Activated CD8-positive, alpha-beta memory T cell treated with anti-CD3 and anti-CD28 coated beads for 48 hours (primary cell): Measurements from ENCODE around the gene STAT5A.
"Not testable (repeated sequence)": the region's sequence is repeated elsewhere in the genome, so short reads cannot be mapped to it uniquely, and the experiment has no call there.

Experiments
- DNase-seq, 3 experiments: peaks; one replicate each; pipeline ENCODE4 v3.0.0-alpha.2; 2020; ENCODE audit warnings: low read depth in 2 of 3, low spot score in 2 of 3

STAT5A gene

DNA sequence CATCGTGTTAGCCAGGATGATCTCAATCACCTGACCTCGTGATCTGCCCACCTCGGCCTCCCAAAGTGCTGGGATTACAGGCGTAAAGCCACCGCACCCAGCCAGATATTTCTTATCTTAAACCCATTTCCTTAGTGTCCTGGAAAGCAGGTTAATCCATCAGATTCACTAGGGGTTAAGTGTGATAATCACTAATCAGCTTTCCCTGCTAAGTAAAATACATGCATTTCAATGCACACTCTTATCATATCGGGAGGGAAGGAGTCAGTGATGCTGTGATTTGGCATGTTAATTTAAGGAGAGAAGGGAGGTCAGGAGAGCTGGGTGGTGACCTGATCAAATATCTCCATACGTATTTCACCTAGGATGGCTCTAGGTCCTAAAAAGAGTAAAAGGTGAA is 70.8 kb downstream of the STAT5A start:
- no peak for DNase-seq

- not testable (repeated sequence) for DNase-seq
Measured at GRCh38 chr17:42360388-42360787, 72.1 kb downstream of the STAT5A start.
